GM19238 (cell line): Measurements from ENCODE around the gene ZNF135.

ENCODE experiments used
- DNase-seq: peaks from one replicate; pipeline ENCODE4 v3.0.0; 2011; ENCODE audit warnings: low spot score; ENCODE audit not compliant: insufficient read length

The ZNF135 gene

GRCh38 chr19:58059003-58059670 is at the start of gene ZNF135:
TSS of gene ZNF135 (plus strand) at chr19:58059282. CDS start at chr19:58060003, 721 bp downstream.
- no peak for DNase-seq

DNA sequence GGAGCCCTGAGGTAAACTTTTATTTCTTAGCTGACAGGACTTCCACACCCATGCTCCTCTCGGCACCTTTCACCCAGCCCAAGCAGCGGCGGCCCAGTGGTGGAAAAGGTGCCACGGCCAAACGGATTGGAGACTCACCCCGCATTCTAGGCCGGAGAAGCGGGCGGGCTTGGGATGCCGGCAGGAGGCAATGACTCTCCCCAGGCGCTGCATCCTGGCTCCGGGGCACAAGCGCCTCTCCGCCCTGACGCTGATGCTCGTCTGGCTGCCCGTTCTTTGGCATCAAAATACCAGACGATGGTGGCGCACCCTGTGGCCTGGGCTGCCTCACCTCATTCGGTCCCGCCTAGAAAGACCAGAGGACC is 49.8 kb upstream of the ZNF135 start:
- DNase-seq: no peak

GRCh38 chr19:58009666-58010301 is 49.3 kb upstream of the ZNF135 start:
- peak; percentile 49 for DNase-seq

- DNase-seq: no peak
Measured at GRCh38 chr19:58010507-58010906, 48.6 kb upstream of the ZNF135 start.

DNA sequence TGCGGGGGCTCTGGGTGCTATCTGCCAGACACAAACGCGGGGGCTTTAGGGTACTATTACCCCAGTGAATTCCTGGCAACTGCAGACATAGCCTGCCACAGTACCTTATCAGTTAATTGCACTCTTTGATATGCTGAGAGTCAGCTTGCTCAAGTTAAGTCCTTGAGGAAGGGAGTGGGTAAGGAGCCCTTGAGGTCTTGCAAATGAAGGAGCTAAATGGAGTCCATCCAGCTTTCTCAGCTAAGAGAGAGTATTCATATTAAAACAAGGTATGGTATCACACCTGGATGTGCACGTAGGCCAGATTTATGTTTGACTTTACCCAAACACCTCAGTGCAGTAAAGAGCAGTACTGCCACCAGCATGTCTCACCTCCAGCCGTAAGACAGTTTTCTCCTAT is 44.9 kb upstream of the ZNF135 start:
- DNase-seq: no peak

DNA sequence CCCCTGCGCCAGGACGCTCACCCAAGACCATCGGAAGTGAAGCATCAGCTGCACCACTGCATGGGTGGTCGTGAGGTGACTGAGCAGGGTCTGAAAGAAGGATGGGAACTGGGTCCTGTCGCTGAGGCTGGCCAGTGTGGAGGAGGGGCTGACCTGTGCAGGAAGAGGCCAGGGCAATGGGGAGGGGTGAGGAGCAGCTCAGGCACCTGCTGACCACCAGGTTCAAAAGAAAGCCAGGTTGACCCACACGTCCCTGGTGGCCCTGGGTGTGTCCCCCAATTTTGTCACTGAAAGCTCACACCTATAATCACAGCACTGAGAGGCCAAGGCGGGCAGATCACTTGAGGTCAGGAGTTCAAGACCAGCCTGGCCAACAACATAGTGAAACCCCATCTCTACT is 39.0 kb upstream of the ZNF135 start:
- DNase-seq: no peak

DNA sequence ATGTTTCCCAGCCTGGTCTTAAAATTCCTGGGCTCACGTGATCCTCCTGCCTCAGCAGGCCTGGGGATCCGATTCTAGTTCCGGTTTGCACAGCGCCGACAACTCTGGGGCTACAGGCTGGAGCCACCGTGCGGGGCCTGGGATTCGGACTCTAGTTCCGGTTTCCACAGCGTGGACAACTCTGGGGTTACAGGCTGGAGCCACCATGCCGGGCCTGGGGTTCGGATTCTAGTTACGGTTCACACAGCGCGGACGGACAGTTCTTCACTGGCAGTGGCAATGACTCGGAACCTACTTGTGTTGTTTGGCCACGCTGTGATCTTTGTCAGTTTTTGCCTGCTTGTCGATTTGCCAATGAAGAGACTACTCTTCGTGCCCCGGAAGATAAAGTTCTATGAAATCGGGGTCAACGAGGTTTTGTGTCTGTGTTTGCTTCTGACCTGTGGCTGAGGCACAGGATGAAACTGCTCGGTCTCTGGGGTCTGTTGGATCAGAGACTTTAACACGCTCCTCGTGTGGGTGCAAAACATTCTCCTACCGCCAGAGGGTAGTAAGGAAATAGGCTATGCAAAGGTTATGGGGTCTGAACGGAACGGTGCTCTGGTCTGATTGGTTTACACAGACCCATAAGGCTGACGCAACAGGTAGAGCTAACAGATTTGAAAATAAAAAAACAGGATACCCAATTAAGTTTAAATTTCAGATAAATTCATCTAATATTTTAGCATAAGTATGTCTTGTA is 37.4 kb upstream of the ZNF135 start:
- no peak for DNase-seq

DNA sequence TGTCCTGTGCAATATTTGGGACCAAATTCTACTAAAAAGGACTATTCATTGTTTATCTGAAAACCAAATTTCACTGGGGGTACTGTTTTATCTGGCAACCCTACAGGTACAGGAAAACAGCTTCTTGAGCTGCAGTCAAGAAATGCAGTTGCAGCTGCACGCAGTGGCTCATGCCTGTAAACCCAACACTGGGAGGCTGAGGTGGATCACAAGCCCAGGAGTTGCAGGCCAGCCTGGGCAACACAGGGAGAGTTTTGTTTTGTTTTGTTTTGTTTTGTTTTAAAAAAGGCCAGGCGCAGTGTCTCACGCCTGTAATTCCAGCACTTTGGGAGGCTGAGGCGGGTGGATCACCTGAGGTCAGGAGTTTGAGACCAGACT is 36.8 kb upstream of the ZNF135 start:
- DNase-seq: no peak

GRCh38 chr19:58024661-58025060 is 34.4 kb upstream of the ZNF135 start:
- no peak for DNase-seq

GRCh38 chr19:58033741-58034476 is 25.2 kb upstream of the ZNF135 start, which contains the start of gene ZSCAN1:
TSS of gene ZSCAN1 (plus strand) at chr19:58034025. CDS start at chr19:58037837, 3,812 bp downstream.
- no peak for DNase-seq

DNA sequence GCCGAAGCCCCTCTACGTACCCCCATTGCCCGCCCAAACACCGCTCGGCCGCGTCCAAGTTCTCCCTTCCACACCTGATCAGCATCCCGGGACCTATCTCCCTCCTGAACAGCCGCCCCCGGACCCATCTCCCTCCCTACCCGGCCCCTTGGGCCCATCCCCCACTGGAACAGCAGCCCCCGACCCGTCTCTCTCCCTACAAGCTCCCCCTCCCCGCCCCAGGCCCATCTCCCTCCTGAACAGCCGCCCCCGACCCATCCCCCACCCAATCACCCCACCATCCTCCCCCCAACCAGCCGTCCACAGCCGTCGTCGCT is 24.6 kb upstream of the ZNF135 start:
- no peak for DNase-seq

- DNase-seq: no peak
Measured at GRCh38 chr19:58035863-58036262, 23.2 kb upstream of the ZNF135 start.

DNA sequence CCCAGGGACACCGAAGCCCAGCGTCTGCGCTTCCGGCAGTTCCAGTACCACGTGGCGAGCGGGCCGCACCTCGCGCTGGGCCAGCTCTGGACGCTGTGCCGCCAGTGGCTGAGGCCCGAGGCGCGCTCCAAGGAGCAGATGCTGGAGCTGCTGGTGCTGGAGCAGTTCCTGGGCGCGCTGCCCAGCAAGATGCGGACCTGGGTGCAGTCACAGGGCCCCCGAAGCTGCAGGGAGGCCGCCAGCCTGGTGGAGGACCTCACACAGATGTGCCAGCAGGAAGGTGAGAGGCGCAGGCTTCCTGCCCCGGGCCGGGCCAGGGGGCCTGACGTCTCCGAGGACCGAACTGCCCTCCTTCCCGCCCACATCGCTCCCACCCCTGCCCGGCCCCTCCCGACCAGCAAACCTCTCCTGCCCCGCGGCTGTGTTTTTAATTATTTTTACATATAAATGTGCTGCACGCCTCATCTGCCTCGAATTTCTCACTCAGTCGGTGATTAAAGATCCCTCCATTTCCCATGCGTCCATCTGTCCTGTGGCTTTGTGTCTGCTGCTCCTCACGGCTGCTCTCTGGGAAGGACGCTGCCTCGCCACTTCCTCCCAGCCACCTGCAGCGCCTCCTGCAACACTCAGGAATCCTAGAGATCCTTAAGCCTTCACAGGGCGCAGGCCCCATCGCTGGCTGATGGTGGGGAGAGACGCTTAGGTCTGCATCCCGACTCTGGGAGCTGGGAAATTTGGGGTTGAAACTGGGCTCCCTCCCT is 21.0 kb upstream of the ZNF135 start:
- DNase-seq: no peak

- DNase-seq: no peak
Measured at GRCh38 chr19:58038688-58039204, 20.3 kb upstream of the ZNF135 start.

DNA sequence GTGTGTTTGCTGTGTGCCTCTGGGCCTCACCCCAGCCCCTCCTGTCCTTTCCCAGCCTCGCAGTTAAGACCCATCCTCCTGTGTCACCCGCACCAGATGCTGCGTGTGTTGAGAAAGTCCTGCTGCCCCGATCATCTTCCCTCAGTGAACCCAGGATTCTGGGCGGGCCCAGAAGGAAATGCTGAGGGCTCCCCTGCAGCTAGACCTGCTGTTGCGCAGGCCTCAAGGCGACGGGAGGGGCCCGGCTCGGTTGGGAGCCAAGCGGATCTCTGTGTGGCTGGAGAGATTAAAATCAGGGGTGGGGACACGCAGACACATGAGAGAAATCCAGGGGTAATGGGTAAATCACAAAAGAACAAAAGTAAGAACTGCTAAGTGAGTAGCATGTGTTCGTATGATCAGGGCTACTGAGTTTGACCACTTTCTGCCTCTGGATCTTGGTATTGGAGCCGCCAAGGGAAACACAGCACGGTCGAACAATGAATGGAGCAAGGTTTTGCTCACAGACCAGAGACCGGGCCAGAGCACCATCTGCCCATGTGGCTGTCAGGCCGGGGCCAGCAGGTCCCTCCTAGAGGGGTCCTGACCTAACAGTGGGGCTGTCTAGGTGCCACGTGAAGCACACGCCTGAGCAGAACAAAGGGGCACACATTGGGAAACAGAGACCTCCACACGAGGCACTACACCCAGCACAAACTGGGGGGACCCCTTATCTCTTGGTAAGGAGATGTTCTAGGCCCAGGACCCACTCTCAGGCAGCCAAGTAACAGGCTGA is 18.1 kb upstream of the ZNF135 start:
- DNase-seq: no peak

DNA sequence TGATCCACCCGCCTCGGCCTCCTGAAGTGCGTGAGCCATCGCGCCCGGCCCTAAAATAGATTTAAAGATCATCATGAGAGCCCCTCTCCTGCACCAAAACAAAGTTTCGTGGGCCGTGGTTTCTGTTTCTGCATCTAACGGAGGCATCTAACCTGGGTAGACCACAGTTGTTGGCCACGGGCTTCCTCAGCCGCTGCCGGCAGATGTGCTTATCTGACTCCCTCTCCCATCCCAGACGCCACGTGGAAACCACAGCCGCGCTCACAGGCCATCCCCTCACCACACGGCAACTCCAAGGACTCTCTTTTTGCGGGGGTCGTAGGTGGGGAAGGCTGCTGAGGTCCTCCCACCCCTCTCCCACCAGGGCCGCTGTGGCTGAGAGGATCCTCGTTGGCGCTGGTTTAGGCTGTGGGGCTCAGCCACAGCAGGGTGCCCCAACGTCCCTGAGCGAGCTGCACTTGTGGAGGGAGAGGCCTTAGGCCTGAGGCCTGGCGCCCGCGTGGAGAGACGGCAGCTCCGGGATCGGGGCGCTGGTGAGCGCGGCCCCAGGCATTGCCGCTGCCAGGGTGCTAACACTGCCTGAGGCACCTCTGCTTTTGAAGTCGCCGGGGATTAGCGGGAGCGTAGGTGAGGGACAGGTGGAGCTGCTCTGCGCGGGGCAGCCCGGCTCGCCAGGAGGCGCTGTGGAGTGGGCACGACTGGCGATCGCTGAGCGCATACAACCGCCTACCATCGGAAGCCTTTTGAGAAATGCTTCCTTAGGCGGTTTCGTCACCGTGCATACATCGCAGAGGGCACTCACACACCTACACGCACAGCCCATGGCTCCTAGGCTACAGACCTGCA is 16.4 kb upstream of the ZNF135 start:
- DNase-seq: no peak

DNA sequence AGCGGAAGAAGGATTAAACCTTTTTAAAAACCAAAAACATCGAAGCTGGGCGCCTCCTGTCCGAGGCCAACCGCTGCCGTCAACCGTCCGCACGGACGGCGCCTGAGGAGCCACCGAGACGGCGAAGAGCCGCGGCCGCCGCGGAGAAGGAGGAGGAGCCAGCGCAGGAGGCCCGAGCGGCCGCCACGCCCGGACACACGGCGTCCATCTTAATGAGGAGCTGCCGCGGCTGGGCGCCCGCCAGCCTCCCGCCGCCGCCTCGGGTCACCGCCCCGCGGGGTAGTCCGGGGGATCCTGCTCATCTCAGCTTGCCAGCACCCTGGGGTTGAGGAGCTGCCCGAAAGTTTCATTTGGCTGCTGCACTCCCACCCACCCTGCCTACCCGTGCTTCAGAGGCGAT is 14.7 kb upstream of the ZNF135 start:
- DNase-seq: no peak

- DNase-seq: no peak
Measured at GRCh38 chr19:58044886-58045285, 14.2 kb upstream of the ZNF135 start.

GRCh38 chr19:58045411-58046050 is 13.6 kb upstream of the ZNF135 start:
- no peak for DNase-seq
